CD4-positive, alpha-beta T cell treated with Interleukin-1 beta for 1 hour (primary cell): ENCODE measurements around the gene ZMYND11.
"Not testable (repeated sequence)": the region's sequence is repeated elsewhere in the genome, so short reads cannot be mapped to it uniquely, and the experiment has no call there.

Experiments used
- DNase-seq, 2 donors: peaks; one replicate each; pipeline ENCODE4 v3.0.0-alpha.2; 2020 to 2022

Gene ZMYND11

GRCh38 chr10:251982-252582 is 116.8 kb downstream of the ZMYND11 start:
- DNase-seq: no peak

- DNase-seq: no peak
Observed at GRCh38 chr10:260819-261429, 125.7 kb downstream of the ZMYND11 start.

GRCh38 chr10:264160-265073 is 129.2 kb downstream of the ZMYND11 start:
- DNase-seq: not testable (repeated sequence)

GRCh38 chr10:265074-265440 is 129.8 kb downstream of the ZMYND11 start:
- DNase-seq: not testable (repeated sequence)

- DNase-seq: not testable (repeated sequence)
Observed at GRCh38 chr10:265816-266588, 130.7 kb downstream of the ZMYND11 start.

GRCh38 chr10:266974-267425 is 131.7 kb downstream of the ZMYND11 start:
- DNase-seq: no peak

GRCh38 chr10:267705-268104 is 132.4 kb downstream of the ZMYND11 start:
- no peak for DNase-seq

- no peak for DNase-seq
Observed at GRCh38 chr10:269440-270074, 134.3 kb downstream of the ZMYND11 start.

- no peak for DNase-seq
Observed at GRCh38 chr10:271201-271600, 135.9 kb downstream of the ZMYND11 start.

GRCh38 chr10:271722-272121 is 136.5 kb downstream of the ZMYND11 start:
- DNase-seq: no peak

GRCh38 chr10:273088-273487 is 137.8 kb downstream of the ZMYND11 start:
- DNase-seq: no peak

GRCh38 chr10:274866-275265 is 139.6 kb downstream of the ZMYND11 start:
- no peak for DNase-seq

- DNase-seq: no peak
Observed at GRCh38 chr10:275680-276079, 140.4 kb downstream of the ZMYND11 start.

GRCh38 chr10:277963-278362 is 142.7 kb downstream of the ZMYND11 start:
- DNase-seq: no peak

GRCh38 chr10:278707-279106 is 143.5 kb downstream of the ZMYND11 start:
- DNase-seq: no peak

- no peak for DNase-seq
Observed at GRCh38 chr10:279232-279631, 144.0 kb downstream of the ZMYND11 start.

GRCh38 chr10:279655-280054 is 144.4 kb downstream of the ZMYND11 start:
- no peak for DNase-seq

- no peak for DNase-seq
Observed at GRCh38 chr10:282294-283139, 147.3 kb downstream of the ZMYND11 start.

GRCh38 chr10:283140-283479 is 147.9 kb downstream of the ZMYND11 start:
- DNase-seq: no peak

- DNase-seq: no peak
Observed at GRCh38 chr10:283916-284356, 148.7 kb downstream of the ZMYND11 start.

- no peak for DNase-seq
Observed at GRCh38 chr10:285216-285615, 150.0 kb downstream of the ZMYND11 start.
